MM.1S (cell line): ENCODE measurements around the gene TAF11.

Experiments
- DNase-seq: peaks from one replicate; pipeline ENCODE4 v3.0.0-alpha.2; 2015
- H2AFZ ChIP-seq: fragments of 300-600 bp; sonication (generic); 2 replicates; pipeline ENCODE4 v1.6.0; 2016; ENCODE audit warnings: antibody characterized with exemption, low read length
- H3F3A ChIP-seq: fragments of 300-600 bp; sonication (generic); 2 replicates; pipeline ENCODE4 v1.6.1; 2016; ENCODE audit warnings: mild to moderate bottlenecking, antibody characterized with exemption, low read length, moderate library complexity, mixed read lengths; ENCODE audit not compliant: insufficient read depth
- H3K27ac ChIP-seq: fragments of 300-600 bp; sonication (generic); 2 replicates; pipeline ENCODE4 v1.5.1; 2016; ENCODE audit warnings: mild to moderate bottlenecking, low read length
- H3K27me3 ChIP-seq: fragments of 300-600 bp; sonication (generic); replicated peaks from 2 replicates; pipeline ENCODE4 v1.6.0; 2016; ENCODE audit warnings: low read length; ENCODE audit not compliant: insufficient read depth
- H3K36me3 ChIP-seq: fragments of 300-600 bp; sonication (generic); replicated peaks from 2 replicates; pipeline ENCODE4 v1.6.1; 2016; ENCODE audit warnings: mild to moderate bottlenecking, low read length, mixed read lengths; ENCODE audit not compliant: insufficient read depth
- H3K4me1 ChIP-seq: fragments of 300-600 bp; sonication (generic); 2 replicates; pipeline ENCODE4 v1.6.1; 2016; ENCODE audit warnings: low read length, mixed read lengths
- H3K4me2 ChIP-seq: fragments of 300-600 bp; sonication (generic); 2 replicates; pipeline ENCODE4 v1.6.0; 2016; ENCODE audit warnings: low read depth, low read length
- H3K4me3 ChIP-seq: fragments of 300-600 bp; sonication (generic); 2 replicates; pipeline ENCODE4 v1.5.1; 2016; ENCODE audit warnings: low read length, mixed read lengths
- H3K79me2 ChIP-seq: fragments of 300-600 bp; sonication (generic); 2 replicates; pipeline ENCODE4 v1.6.1; 2016; ENCODE audit warnings: mixed run types, low read length, mixed read lengths
- H3K9ac ChIP-seq: fragments of 300-600 bp; sonication (generic); 2 replicates; pipeline ENCODE4 v1.6.1; 2016; ENCODE audit warnings: low read length, mixed read lengths
- H3K9me2 ChIP-seq: fragments of 300-600 bp; sonication (generic); replicated peaks from 2 replicates; pipeline ENCODE4 v1.6.1; 2016; ENCODE audit warnings: mild to moderate bottlenecking, low read length, mixed read lengths; ENCODE audit not compliant: insufficient read depth
- H3K9me3 ChIP-seq: fragments of 300-600 bp; sonication (generic); replicated peaks from 2 replicates; pipeline ENCODE4 v1.6.1; 2016; ENCODE audit warnings: mild to moderate bottlenecking, low read length, mixed read lengths; ENCODE audit not compliant: insufficient read depth
- H4K20me1 ChIP-seq: fragments of 300-600 bp; sonication (generic); 2 replicates; pipeline ENCODE4 v1.6.1; 2016; ENCODE audit warnings: mild to moderate bottlenecking, low read length, moderate library complexity, mixed read lengths; ENCODE audit not compliant: insufficient read depth
- CTCF ChIP-seq: fragments of 300-600 bp; sonication (generic); IDR thresholded peaks from 2 replicates; pipeline ENCODE4 v1.5.1; 2016; ENCODE audit warnings: antibody characterized with exemption, low read length, mixed read lengths
- EZH2 ChIP-seq: fragments of 300-600 bp; sonication (generic); optimal IDR thresholded peaks from 2 replicates; pipeline ENCODE3; 2017; ENCODE audit warnings: low read depth, mild to moderate bottlenecking, antibody characterized with exemption, low read length, mixed read lengths
- EZH2phosphoT487 ChIP-seq: fragments of 300-600 bp; sonication (generic); IDR thresholded peaks from 2 replicates; pipeline ENCODE4 v1.6.1; 2018; ENCODE audit warnings: antibody characterized with exemption, low read length

Gene TAF11

GRCh38 chr6:34867484-34867883, 20.4 kb downstream of the TAF11 start:
- H3K27ac ChIP-seq, result no peak overlapping the region
- TF ChIP-seq EZH2phosphoT487, result no peak
- TF ChIP-seq CTCF, result no peak
- TF ChIP-seq EZH2, result no peak
- no peaks in the 10 kb centered on the region for H3K9me2 ChIP-seq
- no peaks in the 10 kb centered on the region; the same call in 1 of the 2 replicates for H3K36me3 ChIP-seq
- H2AFZ ChIP-seq, result no peak overlapping the region
- H3K9me3 ChIP-seq, result no peaks in the 10 kb centered on the region
- no peak overlapping the region for H3K4me3 ChIP-seq
- H4K20me1 ChIP-seq, result no peaks in the 10 kb centered on the region
- no peaks in the 10 kb centered on the region for H3K27me3 ChIP-seq
- H3K4me2 ChIP-seq, result no peak overlapping the region
- H3F3A ChIP-seq, result no peaks in the 10 kb centered on the region
- H3K79me2 ChIP-seq, result no peaks in the 10 kb centered on the region
- no peaks in the 10 kb centered on the region for H3K4me1 ChIP-seq
- H3K9ac ChIP-seq, result no peak overlapping the region
- DNase-seq, result no peak

- H3K27me3 ChIP-seq, result no peaks in the 10 kb centered on the region
- no peak overlapping the region for H3K9ac ChIP-seq
- no peak overlapping the region for H3K4me2 ChIP-seq
- no peaks in the 10 kb centered on the region for H3K4me1 ChIP-seq
- H3K4me3 ChIP-seq, result no peak overlapping the region
- H3K9me2 ChIP-seq, result no peaks in the 10 kb centered on the region
- no peaks in the 10 kb centered on the region for H3F3A ChIP-seq
- no peak for DNase-seq
- no peak overlapping the region for H2AFZ ChIP-seq
- H4K20me1 ChIP-seq, result no peaks in the 10 kb centered on the region
- no peaks in the 10 kb centered on the region for H3K36me3 ChIP-seq
- H3K9me3 ChIP-seq, result no peaks in the 10 kb centered on the region
- H3K27ac ChIP-seq, result no peak overlapping the region
- H3K79me2 ChIP-seq, result no peaks in the 10 kb centered on the region
- TF ChIP-seq EZH2, result no peak
Observed at GRCh38 chr6:34866509-34866908, 21.3 kb downstream of the TAF11 start.

- Histone ChIP-seq H3K4me3 (no peak overlapping the region), H3K4me1 (no peaks in the 10 kb centered on the region), H3K79me2 (no peaks in the 10 kb centered on the region), H3K9ac (no peak overlapping the region), H3K27me3 (no peaks in the 10 kb centered on the region), H3K9me3 (no peaks in the 10 kb centered on the region), H4K20me1 (no peaks in the 10 kb centered on the region), H3K36me3 (no peaks in the 10 kb centered on the region), H3F3A (no peaks in the 10 kb centered on the region), H2AFZ (no peak overlapping the region), H3K9me2 (no peaks in the 10 kb centered on the region), H3K27ac (no peak overlapping the region), H3K4me2 (no peak overlapping the region)
- no peak for DNase-seq
- no peak for TF ChIP-seq EZH2
- TF ChIP-seq CTCF, result no peak
- TF ChIP-seq EZH2phosphoT487, result no peak
Observed at GRCh38 chr6:34865107-34865506, 22.7 kb downstream of the TAF11 start.

GRCh38 chr6:34864007-34864406, 23.8 kb downstream of the TAF11 start:
- Histone ChIP-seq H3K79me2 (no peaks in the 10 kb centered on the region), H3K27me3 (no peaks in the 10 kb centered on the region), H3K4me3 (no peak overlapping the region), H3K4me2 (no peak overlapping the region), H4K20me1 (no peaks in the 10 kb centered on the region), H3K27ac (no peak overlapping the region), H2AFZ (no peak overlapping the region), H3K9me2 (no peaks in the 10 kb centered on the region), H3K36me3 (0 out of 2 replicates have a peak, but pooled peaks cover 1% of the 10 kb centered on the region), H3F3A (no peaks in the 10 kb centered on the region), H3K9me3 (no peaks in the 10 kb centered on the region), H3K9ac (no peak overlapping the region), H3K4me1 (no peaks in the 10 kb centered on the region)
- DNase-seq, result no peak
- TF ChIP-seq EZH2 (no peak), EZH2phosphoT487 (no peak), CTCF (no peak)
